ENCODE data around the gene RCN2.

RCN2 gene

DNA sequence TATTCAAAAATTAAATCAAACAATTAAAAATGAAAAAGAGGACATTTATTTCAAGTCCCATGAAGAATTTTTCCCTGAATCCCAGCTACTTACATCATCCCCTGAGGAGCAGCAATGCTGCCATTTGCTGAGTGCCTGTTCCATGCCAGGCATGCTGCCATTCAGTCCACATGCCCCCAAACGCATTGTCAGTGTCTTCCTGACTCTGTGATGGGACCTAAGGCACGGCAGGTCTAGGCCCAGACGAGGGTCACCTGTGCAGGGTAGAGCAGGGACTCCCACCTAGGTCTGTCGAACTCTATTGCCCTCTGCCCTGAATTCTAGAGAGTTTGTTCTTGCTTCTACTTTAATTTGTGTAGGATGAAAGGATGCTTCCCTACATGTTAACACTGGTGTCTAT, 70.4 kb downstream of the RCN2 start:
- Histone ChIP-seq H3K4me1 (ENCODE audit: insufficient read depth, low read length) (0 out of 2 replicates have a peak, but pooled peaks cover under 1% of the 10 kb centered on the region), H3K36me3 (ENCODE audit: insufficient read depth, low read length) (no peaks in the 10 kb centered on the region), H3K9ac (ENCODE audit: low read depth, low read length) (no peak overlapping the region), H3K9me3 (ENCODE audit: control insufficient read depth, insufficient read depth, low read length) (no peaks in the 10 kb centered on the region)

DNA sequence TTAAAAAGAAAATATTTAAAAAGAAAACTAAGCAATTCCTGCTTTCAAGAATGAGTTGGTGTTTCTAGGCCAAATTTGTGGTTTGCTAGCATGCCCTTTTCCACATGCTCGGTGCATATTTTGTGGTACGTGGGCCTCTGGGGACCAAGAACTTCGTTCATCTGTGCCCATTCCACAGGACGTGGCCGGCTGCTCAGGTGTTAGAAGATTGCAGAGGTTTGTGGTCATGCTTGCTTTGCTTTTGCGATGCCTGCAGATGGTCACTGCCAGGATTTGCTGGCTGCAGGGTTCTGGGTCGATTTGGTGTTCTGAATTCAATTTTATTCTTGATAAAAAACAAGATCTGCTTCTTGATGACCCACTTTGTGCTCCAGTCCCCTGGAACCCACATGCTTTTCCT, 70.9 kb downstream of the RCN2 start:
- no peaks in the 10 kb centered on the region for H3K4me1 ChIP-seq (ENCODE audit: insufficient read depth, low read length)
- no peaks in the 10 kb centered on the region for H3K36me3 ChIP-seq (ENCODE audit: insufficient read depth, low read length)
- no peaks in the 10 kb centered on the region for H3K9me3 ChIP-seq (ENCODE audit: control insufficient read depth, insufficient read depth, low read length)
- no peak overlapping the region for H3K9ac ChIP-seq (ENCODE audit: low read depth, low read length)

DNA sequence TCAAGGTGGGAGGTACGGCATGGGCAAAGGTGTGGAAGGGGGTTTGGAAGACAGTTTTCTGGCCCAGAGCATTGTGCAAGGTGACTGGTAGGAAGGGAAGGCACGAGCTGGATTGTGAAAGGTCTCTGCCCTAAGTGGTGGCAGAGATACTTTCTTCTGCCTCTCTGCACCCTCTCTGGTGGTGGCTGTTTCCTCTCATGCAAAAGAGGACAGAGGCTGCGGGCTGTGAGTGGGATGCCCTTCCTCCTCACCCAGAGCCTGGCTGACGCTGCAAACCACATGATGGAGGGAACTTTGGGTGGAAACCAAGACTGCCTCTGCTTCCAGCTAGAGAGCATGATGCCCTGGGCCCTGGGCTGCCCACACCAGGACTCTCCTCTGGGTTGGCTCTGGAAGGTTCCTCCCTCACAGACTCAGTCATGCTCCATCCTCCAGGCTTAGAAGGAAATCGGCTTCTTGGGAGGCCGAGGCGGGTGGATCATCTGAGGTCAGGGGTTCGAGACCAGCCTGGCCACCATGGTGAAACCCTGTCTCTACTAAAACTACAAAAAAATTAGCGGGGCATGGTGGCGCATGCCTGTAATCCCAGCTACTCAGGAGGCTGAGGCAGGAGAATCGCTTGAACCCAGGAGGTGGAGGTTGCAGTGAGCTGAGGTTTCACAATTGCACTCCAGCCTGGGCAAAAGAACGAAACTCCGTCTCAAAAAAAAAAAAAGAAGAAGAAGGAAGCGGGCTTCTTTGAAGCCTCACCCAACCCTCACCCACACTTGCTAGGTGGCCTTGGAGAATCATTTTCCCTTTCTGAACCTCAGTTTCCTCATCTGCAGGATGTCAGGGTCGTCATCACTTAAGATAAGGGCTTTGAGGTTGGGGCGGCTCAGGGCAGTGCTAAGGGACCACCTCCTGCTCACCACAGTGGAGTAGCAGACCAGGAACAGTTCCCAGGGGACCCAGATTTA, 71.7 kb downstream of the RCN2 start:
- H3K9me3 ChIP-seq (ENCODE audit: control insufficient read depth, insufficient read depth, low read length), result no peaks in the 10 kb centered on the region
- no peak overlapping the region for H3K9ac ChIP-seq (ENCODE audit: low read depth, low read length)
- no peaks in the 10 kb centered on the region for H3K4me1 ChIP-seq (ENCODE audit: insufficient read depth, low read length)
- H3K36me3 ChIP-seq (ENCODE audit: insufficient read depth, low read length), result no peaks in the 10 kb centered on the region

Measured in ES-I3 (cell line).